Mammary epithelial cell (primary cell): Measurements from ENCODE around the gene USP32.

Source experiments
- CTCF ChIP-seq, 2 donors: IDR thresholded peaks in 1 of 2; conservative IDR thresholded peaks in 1 of 2; 2 replicates each; pipeline ENCODE4 v1.5.1; 2011 to 2012; ENCODE audit warnings: inconsistent platforms in 2 of 2, low read length in 2 of 2, mild to moderate bottlenecking in 2 of 2, control low read depth in 1 of 2, low read depth in 1 of 2; ENCODE audit not compliant: insufficient read depth in 1 of 2; ENCODE audit errors: extremely low read depth in 1 of 2
- EZH2 ChIP-seq: IDR thresholded peaks from 2 replicates; pipeline ENCODE4 v1.6.1; 2012; ENCODE audit warnings: low read length, inconsistent platforms, borderline replicate concordance

GRCh38 chr17:60396412-60396811 is 4.5 kb upstream of the USP32 start:
- no peak for TF ChIP-seq CTCF (conservative IDR thresholded peaks at IDR 0.05 in 1 of 2, IDR thresholded peaks at IDR 0.05 in 1 of 2; ENCODE audit: extremely low read depth in 1 of 2, insufficient read depth in 1 of 2, low read depth in 1 of 2, low read length in 2 of 2)
- TF ChIP-seq EZH2, result no peak
